HepG2 (cell line): ENCODE data around the gene GABARAPL2. TPM values are rescaled to one million over a fixed set of nuclear protein-coding genes. Genes with fewer than 3 reads are reported as not detected.

ENCODE experiments used
- BCL6 ChIP-seq: IDR thresholded peaks from 2 replicates; pipeline ENCODE4 v1.6.1; 2016; ENCODE audit warnings: missing genetic modification reagents, missing compliant biosample characterization
- BRD4 ChIP-seq: sonication (generic); formaldehyde crosslinking; IDR thresholded peaks from 2 replicates; pipeline ENCODE4 v1.4.0; 2020; ENCODE audit warnings: missing genetic modification reagents
- ERF ChIP-seq: IDR thresholded peaks from 2 replicates; pipeline ENCODE4 v1.6.1; 2018; ENCODE audit warnings: missing biosample characterization, missing genetic modification reagents
- ETV6 ChIP-seq: sonication (generic); formaldehyde crosslinking; conservative IDR thresholded peaks from 2 replicates; pipeline ENCODE4 v1.4.0; 2020; ENCODE audit warnings: missing genetic modification reagents
- HMGA1 ChIP-seq: sonication (generic); formaldehyde crosslinking; conservative IDR thresholded peaks from 2 replicates; pipeline ENCODE4 v1.4.0; 2020; ENCODE audit warnings: missing genetic modification reagents
- LCORL ChIP-seq, 2 experiments: fragments of 450-650 bp in 1 of 2; sonication (generic) in 1 of 2; formaldehyde crosslinking in 1 of 2; IDR thresholded peaks; 2 replicates each; pipeline versions ENCODE4 v1.5.0 to v1.6.1; 2017 to 2020; ENCODE audit warnings: antibody characterized with exemption in 1 of 2, missing genetic modification reagents in 1 of 2
- NPAS2 ChIP-seq: sonication (generic); formaldehyde crosslinking; IDR thresholded peaks from 2 replicates; pipeline ENCODE4 v1.8.0; 2022; ENCODE audit warnings: mild to moderate bottlenecking, missing genetic modification reagents, borderline replicate concordance
- RFXAP ChIP-seq: sonication (generic); formaldehyde crosslinking; IDR thresholded peaks from 2 replicates; pipeline ENCODE4 v1.4.0; 2020; ENCODE audit warnings: missing genetic modification reagents, borderline replicate concordance
- SOX6 ChIP-seq, 2 experiments: fragments of 450-650 bp in 1 of 2; sonication (generic) in 1 of 2; formaldehyde crosslinking in 1 of 2; IDR thresholded peaks; 2 replicates each; pipeline versions ENCODE4 v1.4.0 to v1.6.1; 2017 to 2020; ENCODE audit warnings: antibody characterized with exemption in 1 of 2, mild to moderate bottlenecking in 1 of 2, missing genetic modification reagents in 1 of 2
- SP5 ChIP-seq: IDR thresholded peaks from 2 replicates; pipeline ENCODE4 v1.6.1; 2016; ENCODE audit warnings: low read depth, borderline replicate concordance
- TAF1 ChIP-seq: sonication (generic); formaldehyde crosslinking; IDR thresholded peaks from 2 replicates; pipeline ENCODE4 v1.4.0; 2020; ENCODE audit warnings: missing genetic modification reagents
- ZNF282 ChIP-seq: fragments of 450-650 bp; IDR thresholded peaks from 2 replicates; pipeline ENCODE4 v1.6.1; 2018; ENCODE audit not compliant: partially characterized antibody
- ZNF3 ChIP-seq: IDR thresholded peaks from 2 replicates; pipeline ENCODE4 v1.7.0; 2017; ENCODE audit warnings: inconsistent platforms
- ZNF431 ChIP-seq: sonication (generic); formaldehyde crosslinking; IDR thresholded peaks from 2 replicates; pipeline ENCODE4 v1.9.0; 2022; ENCODE audit warnings: missing genetic modification reagents, low read depth, mild to moderate bottlenecking, borderline replicate concordance
- ZNF484 ChIP-seq: sonication (generic); formaldehyde crosslinking; IDR thresholded peaks from 2 replicates; pipeline ENCODE4 v1.5.1; 2020; ENCODE audit warnings: mild to moderate bottlenecking, low read depth, missing genetic modification reagents, borderline replicate concordance
- ZNF737 ChIP-seq: sonication (generic); formaldehyde crosslinking; IDR thresholded peaks from 2 replicates; pipeline ENCODE4 v1.5.0; 2020; ENCODE audit warnings: missing genetic modification reagents, mild to moderate bottlenecking, borderline replicate concordance
- ZNF839 ChIP-seq: sonication (generic); formaldehyde crosslinking; IDR thresholded peaks from 2 replicates; pipeline ENCODE4 v1.4.0; 2020; ENCODE audit warnings: missing genetic modification reagents, mild to moderate bottlenecking, borderline replicate concordance
- polyA plus RNA-seq, 8 experiments: library from polyadenylated mRNA; depleted of rRNA in 3 of 8; stranded (reverse) in 7 of 8; unstranded in 1 of 8; fragments of >200 nt; fragmentation: Illumina TruSeq in 4 of 8; extraction: Trizol in 4 of 8; gene quantifications; 2 replicates each; pipeline versions ENCODE4 v1.2.1 to v1.2.3, GENCODE V29; 2011 to 2016; ENCODE audit warnings: low read depth in 4 of 8, missing spikeins in 1 of 8, mixed read lengths in 1 of 8; ENCODE audit not compliant: insufficient read depth in 1 of 8
- total RNA-seq, 5 experiments: library from RNA; depleted of rRNA; stranded (reverse); fragments of >200 nt; fragmentation: Illumina TruSeq; extraction: Trizol; gene quantifications; 2 replicates each; pipeline ENCODE4 v1.2.3, GENCODE V29; 2016; ENCODE audit warnings: low read depth in 1 of 5
- TF ChIP-seq, protein P1 (sequence below): sonication (generic); formaldehyde crosslinking; IDR thresholded peaks from 2 replicates; pipeline ENCODE4 v1.5.0; 2020; ENCODE audit warnings: mild to moderate bottlenecking, missing genetic modification reagents, moderate library complexity
- TF ChIP-seq, protein P2 (sequence below): sonication (generic); formaldehyde crosslinking; IDR thresholded peaks from 2 replicates; pipeline ENCODE4 v1.5.0; 2020; ENCODE audit warnings: mild to moderate bottlenecking, missing genetic modification reagents, borderline replicate concordance
- TF ChIP-seq, protein P3 (sequence below): sonication (generic); formaldehyde crosslinking; IDR thresholded peaks from 2 replicates; pipeline ENCODE4 v1.9.0; 2021; ENCODE audit warnings: missing genetic modification reagents, mild to moderate bottlenecking, borderline replicate concordance
- TF ChIP-seq, protein P4 (sequence below): sonication (generic); formaldehyde crosslinking; IDR thresholded peaks from 2 replicates; pipeline ENCODE4 v1.4.0; 2020; ENCODE audit warnings: mild to moderate bottlenecking, missing genetic modification reagents

The GABARAPL2 gene
- total and polyA plus RNA-seq, 2 of the 13 experiments (the other 11 are each of a cell fraction or from before 2014, with no cell fraction given): 76.4 to 83.0 TPM

DNA sequence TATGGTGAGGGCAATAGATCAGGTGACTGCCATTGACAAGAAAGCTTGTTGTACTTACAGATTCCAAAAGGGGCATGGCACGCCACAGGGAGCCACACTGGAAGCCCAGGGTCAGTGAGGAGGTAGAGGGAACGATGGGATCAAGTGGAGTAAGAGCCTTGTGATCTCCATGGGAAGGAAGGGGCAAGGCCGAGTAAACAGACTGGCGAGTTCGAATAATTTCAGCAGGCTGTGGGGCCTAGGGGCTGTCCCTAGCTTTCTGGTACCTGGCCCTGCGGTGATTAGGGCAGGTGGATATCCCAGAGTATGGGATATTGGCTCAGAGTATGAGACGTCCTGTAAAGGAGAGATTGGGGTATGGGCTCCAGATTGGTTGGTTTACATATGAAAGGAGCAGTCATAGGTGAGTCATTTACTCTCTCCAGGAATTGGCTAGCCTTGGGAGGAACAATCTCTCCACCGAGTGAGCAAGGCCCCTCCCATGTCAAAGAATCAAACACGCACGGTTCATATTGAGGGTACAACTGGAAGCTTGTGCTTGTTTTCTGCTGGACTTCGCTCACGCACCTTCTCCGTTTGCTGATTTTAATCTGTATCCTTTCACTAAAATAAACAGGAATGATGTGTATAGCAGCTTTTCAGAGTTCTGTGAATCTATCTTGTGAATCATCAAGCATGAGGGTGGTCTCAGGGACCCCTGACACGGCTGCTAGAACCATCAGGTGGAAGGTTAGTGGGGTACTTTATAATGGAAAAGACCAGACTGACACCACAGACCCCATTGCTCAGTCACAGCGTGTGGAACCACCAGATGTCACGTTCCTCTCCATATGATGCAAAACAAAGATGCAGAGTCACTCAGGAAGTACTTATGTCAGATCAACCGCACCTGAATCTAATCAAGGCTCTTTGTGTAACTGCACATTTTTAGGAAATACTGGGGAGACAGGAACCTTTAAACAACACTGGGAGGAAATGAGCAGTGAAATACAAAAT lies 27.9 kb downstream of the GABARAPL2 start (continued):
- TF ChIP-seq, protein P1, sequence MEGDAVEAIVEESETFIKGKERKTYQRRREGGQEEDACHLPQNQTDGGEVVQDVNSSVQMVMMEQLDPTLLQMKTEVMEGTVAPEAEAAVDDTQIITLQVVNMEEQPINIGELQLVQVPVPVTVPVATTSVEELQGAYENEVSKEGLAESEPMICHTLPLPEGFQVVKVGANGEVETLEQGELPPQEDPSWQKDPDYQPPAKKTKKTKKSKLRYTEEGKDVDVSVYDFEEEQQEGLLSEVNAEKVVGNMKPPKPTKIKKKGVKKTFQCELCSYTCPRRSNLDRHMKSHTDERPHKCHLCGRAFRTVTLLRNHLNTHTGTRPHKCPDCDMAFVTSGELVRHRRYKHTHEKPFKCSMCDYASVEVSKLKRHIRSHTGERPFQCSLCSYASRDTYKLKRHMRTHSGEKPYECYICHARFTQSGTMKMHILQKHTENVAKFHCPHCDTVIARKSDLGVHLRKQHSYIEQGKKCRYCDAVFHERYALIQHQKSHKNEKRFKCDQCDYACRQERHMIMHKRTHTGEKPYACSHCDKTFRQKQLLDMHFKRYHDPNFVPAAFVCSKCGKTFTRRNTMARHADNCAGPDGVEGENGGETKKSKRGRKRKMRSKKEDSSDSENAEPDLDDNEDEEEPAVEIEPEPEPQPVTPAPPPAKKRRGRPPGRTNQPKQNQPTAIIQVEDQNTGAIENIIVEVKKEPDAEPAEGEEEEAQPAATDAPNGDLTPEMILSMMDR (CRISPR knock-in tag): 0 out of 2 replicates have a peak, but pooled peaks have one; percentile 3
- no peak for TF ChIP-seq TAF1 (CRISPR knock-in tag)
- peak; percentile 99 for TF ChIP-seq BCL6
- TF ChIP-seq ZNF737 (CRISPR knock-in tag): no peak; the same call in 1 of the 2 replicates
- TF ChIP-seq, protein P2, sequence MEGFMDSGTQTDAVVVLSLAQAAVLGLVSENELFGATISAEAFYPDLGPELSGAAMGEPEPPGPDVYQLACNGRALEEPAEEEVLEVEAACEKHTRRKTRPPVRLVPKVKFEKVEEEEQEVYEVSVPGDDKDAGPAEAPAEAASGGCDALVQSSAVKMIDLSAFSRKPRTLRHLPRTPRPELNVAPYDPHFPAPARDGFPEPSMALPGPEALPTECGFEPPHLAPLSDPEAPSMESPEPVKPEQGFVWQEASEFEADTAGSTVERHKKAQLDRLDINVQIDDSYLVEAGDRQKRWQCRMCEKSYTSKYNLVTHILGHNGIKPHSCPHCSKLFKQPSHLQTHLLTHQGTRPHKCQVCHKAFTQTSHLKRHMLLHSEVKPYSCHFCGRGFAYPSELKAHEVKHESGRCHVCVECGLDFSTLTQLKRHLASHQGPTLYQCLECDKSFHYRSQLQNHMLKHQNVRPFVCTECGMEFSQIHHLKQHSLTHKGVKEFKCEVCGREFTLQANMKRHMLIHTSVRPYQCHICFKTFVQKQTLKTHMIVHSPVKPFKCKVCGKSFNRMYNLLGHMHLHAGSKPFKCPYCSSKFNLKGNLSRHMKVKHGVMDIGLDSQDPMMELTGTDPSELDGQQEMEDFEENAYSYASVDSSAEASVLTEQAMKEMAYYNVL: peak; percentile 94
- TF ChIP-seq ZNF3 (CRISPR knock-in tag): no peak
- 0 out of 2 replicates have a peak, but pooled peaks have one; percentile 54 for TF ChIP-seq ZNF839 (CRISPR knock-in tag)
- TF ChIP-seq SP5: peak; percentile 39; the same call in 1 of the 2 replicates
- TF ChIP-seq ZNF282: no peak
- no peak for TF ChIP-seq ZNF484
- TF ChIP-seq, protein P3, sequence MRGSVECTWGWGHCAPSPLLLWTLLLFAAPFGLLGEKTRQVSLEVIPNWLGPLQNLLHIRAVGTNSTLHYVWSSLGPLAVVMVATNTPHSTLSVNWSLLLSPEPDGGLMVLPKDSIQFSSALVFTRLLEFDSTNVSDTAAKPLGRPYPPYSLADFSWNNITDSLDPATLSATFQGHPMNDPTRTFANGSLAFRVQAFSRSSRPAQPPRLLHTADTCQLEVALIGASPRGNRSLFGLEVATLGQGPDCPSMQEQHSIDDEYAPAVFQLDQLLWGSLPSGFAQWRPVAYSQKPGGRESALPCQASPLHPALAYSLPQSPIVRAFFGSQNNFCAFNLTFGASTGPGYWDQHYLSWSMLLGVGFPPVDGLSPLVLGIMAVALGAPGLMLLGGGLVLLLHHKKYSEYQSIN (CRISPR knock-in tag): no peak
- no peak for TF ChIP-seq SOX6 (IDR thresholded peaks at IDR 0.05)
- peak; percentile 54 for TF ChIP-seq SOX6 (CRISPR knock-in tag; IDR thresholded peaks at IDR 0.05)
- TF ChIP-seq, protein P4, sequence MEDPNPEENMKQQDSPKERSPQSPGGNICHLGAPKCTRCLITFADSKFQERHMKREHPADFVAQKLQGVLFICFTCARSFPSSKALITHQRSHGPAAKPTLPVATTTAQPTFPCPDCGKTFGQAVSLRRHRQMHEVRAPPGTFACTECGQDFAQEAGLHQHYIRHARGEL: no peak
- TF ChIP-seq RFXAP: 0 out of 2 replicates have a peak, but pooled peaks have one; percentile 33
- TF ChIP-seq LCORL (IDR thresholded peaks at IDR 0.05): no peak
- TF ChIP-seq LCORL (CRISPR knock-in tag; IDR thresholded peaks at IDR 0.05): 0 out of 2 replicates have a peak, but pooled peaks have one; percentile 10
- TF ChIP-seq ETV6: no peak
- 0 out of 2 replicates have a peak, but pooled peaks have one; percentile 18 for TF ChIP-seq ZNF431
- TF ChIP-seq BRD4 (CRISPR knock-in tag): no peak
- no peak for TF ChIP-seq HMGA1
- TF ChIP-seq ERF (CRISPR knock-in tag): no peak
- TF ChIP-seq NPAS2 (CRISPR knock-in tag): no peak
